ENCODE measurements around the gene TSPAN33. TPM values are rescaled to one million over a fixed set of nuclear protein-coding genes. Genes with fewer than 3 reads are reported as not detected.
"Not testable (repeated sequence)": the region's sequence is repeated elsewhere in the genome, so short reads cannot be mapped to it uniquely, and the experiment has no call there.

TSPAN33 gene
- total RNA-seq, 1 experiment from 2014 or later, result 0.82 TPM

- H3K4me1 ChIP-seq (replicated peaks), result peaks cover 9% of the 10 kb centered on the region
- no peaks in the 10 kb centered on the region for H3K36me3 ChIP-seq
- no peaks in the 10 kb centered on the region for H3K9me3 ChIP-seq (replicated peaks)
- no peak overlapping the region for H3K27ac ChIP-seq
- no peak overlapping the region for H3K4me3 ChIP-seq
- no peak for DNase-seq (ENCODE audit: low read depth in 1 of 2, low spot score in 2 of 2)
- H3K27me3 ChIP-seq (replicated peaks), result no peaks in the 10 kb centered on the region
Measured at GRCh38 chr7:129169686-129170440, 25.4 kb downstream of the TSPAN33 start.

- no peak overlapping the region for H3K27ac ChIP-seq
- peaks cover 9% of the 10 kb centered on the region for H3K4me1 ChIP-seq (replicated peaks)
- H3K4me3 ChIP-seq, result no peak overlapping the region
- H3K36me3 ChIP-seq, result no peaks in the 10 kb centered on the region
- H3K9me3 ChIP-seq (replicated peaks), result no peaks in the 10 kb centered on the region
- H3K27me3 ChIP-seq (replicated peaks), result no peaks in the 10 kb centered on the region
- no peak for DNase-seq (ENCODE audit: low read depth in 1 of 2, low spot score in 2 of 2)
Measured at GRCh38 chr7:129170441-129171021, 26.0 kb downstream of the TSPAN33 start.

- H3K36me3 ChIP-seq; DNase-seq (ENCODE audit: low read depth in 1 of 2, low spot score in 2 of 2); H3K27me3 ChIP-seq (replicated peaks); H3K4me1 ChIP-seq (replicated peaks); H3K9me3 ChIP-seq (replicated peaks); H3K27ac ChIP-seq; H3K4me3 ChIP-seq: not testable (repeated sequence)
Measured at GRCh38 chr7:129173861-129174260, 29.4 kb downstream of the TSPAN33 start.

- Histone ChIP-seq H3K27me3 (replicated peaks) (peaks cover 6% of the 10 kb centered on the region; the same call in 1 of the 2 replicates), H3K9me3 (replicated peaks) (no peaks in the 10 kb centered on the region), H3K27ac (no peak overlapping the region), H3K4me1 (replicated peaks) (no peaks in the 10 kb centered on the region), H3K4me3 (no peak overlapping the region), H3K36me3 (no peaks in the 10 kb centered on the region)
- DNase-seq (ENCODE audit: low read depth in 1 of 2, low spot score in 2 of 2), result no peak
Measured at GRCh38 chr7:129176916-129177710, 32.6 kb downstream of the TSPAN33 start.

GRCh38 chr7:129184981-129185670 lies 40.6 kb downstream of the TSPAN33 start:
- Histone ChIP-seq H3K4me1 (replicated peaks) (peaks cover 11% of the 10 kb centered on the region), H3K27me3 (replicated peaks) (peaks cover 9% of the 10 kb centered on the region), H3K36me3 (0 out of 2 replicates have a peak, but pooled peaks cover 4% of the 10 kb centered on the region), H3K4me3 (no peak overlapping the region), H3K27ac (no peak overlapping the region), H3K9me3 (replicated peaks) (peaks cover 6% of the 10 kb centered on the region; the same call in 1 of the 2 replicates)
- no peak for DNase-seq (ENCODE audit: low read depth in 1 of 2, low spot score in 2 of 2)

- Histone ChIP-seq H3K4me1 (replicated peaks) (peaks cover 11% of the 10 kb centered on the region), H3K36me3 (peaks cover 4% of the 10 kb centered on the region; the same call in 1 of the 2 replicates), H3K27me3 (replicated peaks) (peaks cover 3% of the 10 kb centered on the region; the same call in 1 of the 2 replicates), H3K4me3 (no peak overlapping the region), H3K27ac (no peak overlapping the region), H3K9me3 (replicated peaks) (peaks cover 6% of the 10 kb centered on the region; the same call in 1 of the 2 replicates)
- DNase-seq (ENCODE audit: low read depth in 1 of 2, low spot score in 2 of 2), result no peak
Measured at GRCh38 chr7:129186749-129187260, 42.3 kb downstream of the TSPAN33 start.

DNA sequence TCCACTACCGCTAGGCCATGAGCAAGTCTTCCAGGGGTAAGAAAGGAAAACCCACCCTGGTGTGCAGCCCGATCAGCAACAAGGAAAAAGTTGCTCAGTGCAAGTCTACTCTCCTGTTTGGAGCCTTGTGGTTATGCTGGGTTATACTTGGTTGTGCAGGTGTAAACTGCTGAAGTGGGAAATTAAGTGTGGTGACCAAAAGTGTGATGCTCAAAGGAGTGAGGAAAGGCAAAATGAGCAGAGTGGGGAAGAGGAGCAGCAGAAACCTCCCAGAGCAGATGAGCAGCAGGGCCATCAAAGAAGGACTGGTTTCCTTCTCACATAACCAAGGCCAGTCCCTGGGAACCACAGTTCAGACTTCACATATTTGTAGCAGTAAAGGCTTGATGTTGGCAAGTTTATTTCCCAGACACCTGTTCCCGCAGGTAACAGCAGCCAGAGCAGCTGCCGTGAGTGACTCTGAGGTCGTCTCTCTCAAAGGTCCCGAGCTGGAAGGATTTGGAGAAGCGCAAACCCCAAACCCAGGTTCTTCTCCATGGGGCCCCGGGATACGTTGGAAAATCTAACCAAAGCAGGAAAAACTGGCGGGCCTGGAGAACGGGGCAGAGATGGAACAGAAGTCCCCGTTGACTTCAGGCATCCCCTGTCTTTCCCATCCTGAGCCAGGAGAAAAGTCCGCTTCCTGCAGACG lies 43.3 kb downstream of the TSPAN33 start:
- peaks cover 3% of the 10 kb centered on the region; the same call in 1 of the 2 replicates for H3K27me3 ChIP-seq (replicated peaks)
- DNase-seq (ENCODE audit: low read depth in 1 of 2, low spot score in 2 of 2), result no peak
- no peak overlapping the region for H3K27ac ChIP-seq
- H3K9me3 ChIP-seq (replicated peaks), result peaks cover 6% of the 10 kb centered on the region; the same call in 1 of the 2 replicates
- peak overlapping the region; percentile 78 for H3K4me3 ChIP-seq
- H3K4me1 ChIP-seq (replicated peaks), result peaks cover 11% of the 10 kb centered on the region
- peaks cover 4% of the 10 kb centered on the region; the same call in 1 of the 2 replicates for H3K36me3 ChIP-seq

GRCh38 chr7:129188372-129188891 lies 43.9 kb downstream of the TSPAN33 start, which contains the start of gene SMO:
TSS of gene SMO (plus strand) at chr7:129188633. CDS start at chr7:129189152, 519 bp downstream.
- H3K27ac ChIP-seq, result no peak within 1 kb of the TSS
- H3K27me3 ChIP-seq (replicated peaks), result peaks cover 3% of the 10 kb centered on the region; the same call in 1 of the 2 replicates
- DNase-seq (ENCODE audit: low read depth in 1 of 2, low spot score in 2 of 2), result peak; percentile 31 to 55

GRCh38 chr7:129188892-129189660 lies 44.6 kb downstream of the TSPAN33 start:
- Histone ChIP-seq H3K9me3 (replicated peaks) (peaks cover 6% of the 10 kb centered on the region; the same call in 1 of the 2 replicates), H3K4me1 (replicated peaks) (peaks cover 11% of the 10 kb centered on the region), H3K36me3 (peaks cover 4% of the 10 kb centered on the region; the same call in 1 of the 2 replicates), H3K27ac (no peak overlapping the region), H3K27me3 (replicated peaks) (peaks cover 3% of the 10 kb centered on the region; the same call in 1 of the 2 replicates), H3K4me3 (peak overlapping the region; percentile 78)
- DNase-seq (ENCODE audit: low read depth in 1 of 2, low spot score in 2 of 2), result no peak

More at GRCh38 chr7:129188372-129188891, 43.9 kb downstream of the TSPAN33 start, which contains the start of gene SMO:
- H3K4me1 ChIP-seq (replicated peaks), result peaks cover 11% of the 10 kb centered on the region
- H3K36me3 ChIP-seq, result peaks cover 4% of the 10 kb centered on the region; the same call in 1 of the 2 replicates
- H3K9me3 ChIP-seq (replicated peaks), result peaks cover 6% of the 10 kb centered on the region; the same call in 1 of the 2 replicates
- H3K4me3 ChIP-seq, result peak within 1 kb of the TSS; percentile 78

DNA sequence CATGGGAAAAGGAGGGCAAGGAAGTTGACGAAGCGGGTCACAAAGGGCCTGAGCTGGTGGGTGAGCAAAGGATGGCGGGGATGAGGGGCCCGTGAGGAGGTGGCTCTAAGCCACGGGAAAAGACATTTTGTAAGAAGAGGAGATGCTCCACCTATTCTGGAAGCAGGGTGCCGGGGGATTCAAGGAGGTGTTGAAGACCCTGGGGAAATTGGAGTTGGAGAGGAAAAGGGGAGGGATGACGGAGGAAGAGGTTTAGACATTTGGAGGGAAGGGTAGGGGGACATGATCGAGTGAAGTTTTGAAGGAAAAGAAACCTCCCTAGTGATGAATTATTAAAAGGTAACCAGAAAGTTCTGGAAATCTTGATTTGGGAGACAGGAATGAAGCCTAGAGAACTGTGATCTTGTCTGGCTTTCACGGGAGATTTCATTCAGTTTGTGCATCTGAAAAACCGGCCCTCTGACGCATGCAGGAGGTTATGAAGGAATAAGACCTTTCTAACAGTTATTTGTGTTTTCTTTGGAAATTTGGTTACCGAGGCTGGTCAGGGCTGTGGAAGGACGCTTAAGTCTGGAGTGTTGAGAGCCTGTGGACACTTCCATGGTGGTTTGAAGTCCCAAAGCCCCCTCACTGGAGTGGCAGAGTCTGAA lies 45.3 kb downstream of the TSPAN33 start:
- no peak overlapping the region for H3K27ac ChIP-seq
- peak overlapping the region; percentile 78 for H3K4me3 ChIP-seq
- no peak for DNase-seq (ENCODE audit: low read depth in 1 of 2, low spot score in 2 of 2)
- peaks cover 11% of the 10 kb centered on the region for H3K4me1 ChIP-seq (replicated peaks)
- peaks cover 3% of the 10 kb centered on the region; the same call in 1 of the 2 replicates for H3K27me3 ChIP-seq (replicated peaks)
- H3K9me3 ChIP-seq (replicated peaks), result peaks cover 6% of the 10 kb centered on the region; the same call in 1 of the 2 replicates
- H3K36me3 ChIP-seq, result peaks cover 4% of the 10 kb centered on the region; the same call in 1 of the 2 replicates

DNA sequence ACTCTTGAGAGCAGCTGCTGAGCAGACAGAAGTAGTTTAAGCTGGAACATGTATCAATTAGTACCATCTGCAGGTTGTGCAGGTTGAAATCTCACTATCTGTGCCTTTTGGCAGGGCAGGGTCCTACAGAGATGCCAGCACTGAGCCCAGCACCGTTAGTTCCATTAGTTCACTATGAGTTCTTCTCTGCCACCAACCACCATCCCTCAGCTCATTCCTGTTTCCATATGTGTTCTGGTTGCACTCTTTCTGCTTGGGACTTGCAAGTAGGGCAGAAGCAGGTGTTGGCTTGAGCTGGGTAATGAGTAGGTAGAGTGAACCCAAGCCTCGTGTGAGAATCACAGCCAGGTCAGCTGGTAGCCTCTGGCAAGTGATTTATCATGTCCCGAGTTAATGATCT lies 46.8 kb downstream of the TSPAN33 start:
- Histone ChIP-seq H3K36me3 (peaks cover 4% of the 10 kb centered on the region; the same call in 1 of the 2 replicates), H3K4me1 (replicated peaks) (peaks cover 11% of the 10 kb centered on the region), H3K4me3 (no peak overlapping the region), H3K9me3 (replicated peaks) (peaks cover 6% of the 10 kb centered on the region; the same call in 1 of the 2 replicates), H3K27ac (no peak overlapping the region), H3K27me3 (replicated peaks) (peaks cover 3% of the 10 kb centered on the region; the same call in 1 of the 2 replicates)
- no peak for DNase-seq (ENCODE audit: low read depth in 1 of 2, low spot score in 2 of 2)
